K562 (cell line): ENCODE results near the gene NUDT14.

Source experiments
- BRD4 ChIP-seq: fragments of 200-600 bp; sonication (generic); IDR thresholded peaks from 2 replicates; pipeline ENCODE4 v1.6.1; 2017; ENCODE audit warnings: inconsistent platforms
- CBX1 ChIP-seq: sonication (generic); IDR thresholded peaks from 2 replicates; pipeline ENCODE4 v1.6.1; 2016; ENCODE audit warnings: antibody characterized with exemption, low read depth, mild to moderate bottlenecking
- GABPB1 ChIP-seq: sonication (generic); formaldehyde crosslinking; IDR thresholded peaks from 2 replicates; pipeline ENCODE4 v1.8.0; 2022; ENCODE audit warnings: mild to moderate bottlenecking, missing genetic modification reagents
- MCM7 ChIP-seq, 2 experiments: fragments of 450-650 bp; IDR thresholded peaks; 2 replicates each; pipeline ENCODE4 v1.6.1; 2016 to 2018
- SIN3A ChIP-seq, 2 experiments: fragments of 150-350 bp in 1 of 2; IDR thresholded peaks; 2 replicates each; pipeline ENCODE4 v1.6.1; 2011 to 2016; ENCODE audit warnings: borderline replicate concordance in 2 of 2, low read depth in 2 of 2, low read length in 2 of 2, mild to moderate bottlenecking in 2 of 2, moderate library complexity in 2 of 2; ENCODE audit not compliant: control insufficient read depth in 1 of 2
- SMAD2 ChIP-seq: fragments of 150-350 bp; IDR thresholded peaks from 2 replicates; pipeline ENCODE4 v1.6.1; 2014; ENCODE audit warnings: low read depth, mild to moderate bottlenecking, low read length
- SOX6 ChIP-seq: fragments of 450-650 bp; IDR thresholded peaks from 2 replicates; pipeline ENCODE4 v1.6.1; 2014; ENCODE audit warnings: mild to moderate bottlenecking
- TSHZ1 ChIP-seq: fragments of 250-450 bp; sonication (Bioruptor Pico); IDR thresholded peaks from 2 replicates; pipeline ENCODE4 v1.4.0; 2020; ENCODE audit warnings: mild to moderate bottlenecking, moderate library complexity
- ZNF224 ChIP-seq: sonication (generic); formaldehyde crosslinking; IDR thresholded peaks from 2 replicates; pipeline ENCODE4 v1.8.0; 2022; ENCODE audit warnings: mild to moderate bottlenecking, missing genetic modification reagents

- TF ChIP-seq CBX1 (no peak), SOX6 (no peak), SMAD2 (no peak), ZNF224 (CRISPR knock-in tag) (no peak), BRD4 (no peak), TSHZ1 (CRISPR knock-in tag) (no peak), MCM7 (IDR thresholded peaks at IDR 0.05) (no peak), SIN3A (IDR thresholded peaks at IDR 0.05; ENCODE audit: borderline replicate concordance in 2 of 2, control insufficient read depth in 1 of 2, low read depth in 2 of 2, low read length in 2 of 2) (no peak), GABPB1 (no peak)
Measured at GRCh38 chr14:105179191-105179590, 1.9 kb downstream of the NUDT14 start.
